Astrocyte (in vitro differentiated cells and primary cell): Measurements from ENCODE around the gene SFT2D1.

Experiments used
- CTCF ChIP-seq: IDR thresholded peaks from 2 replicates; pipeline ENCODE4 v1.5.1; 2011; ENCODE audit warnings: low read depth, mild to moderate bottlenecking, inconsistent platforms, low read length, moderate library complexity; ENCODE audit not compliant: insufficient read depth
- EZH2 ChIP-seq: IDR thresholded peaks from 2 replicates; pipeline ENCODE4 v1.6.1; 2012; ENCODE audit warnings: mild to moderate bottlenecking, low read length, inconsistent platforms; ENCODE audit not compliant: insufficient read depth

- TF ChIP-seq CTCF = peak; percentile 30
- TF ChIP-seq EZH2 = no peak
Observed at GRCh38 chr6:166313255-166314070, 28.9 kb downstream of the SFT2D1 start.
